Smooth muscle cell (in vitro differentiated cells): Measurements from ENCODE around the gene PRKAA2. TPM values are rescaled to one million over a fixed set of nuclear protein-coding genes. Genes with fewer than 3 reads are reported as not detected.
A peak's percentile ranks its signal among the peaks of the same experiment; 100 is the strongest.

Experiments used
- DNase-seq: peaks from one replicate; lab custom pipeline; 2025; ENCODE audit not compliant: unreplicated experiment; lab: John Stamatoyannopoulos, UW
- H2AFZ ChIP-seq: fragments of 200-600 bp; sonication (generic); 2 replicates; pipeline ENCODE4 v1.6.0; 2016; ENCODE audit warnings: antibody characterized with exemption, low read depth, mild to moderate bottlenecking
- H3F3A ChIP-seq: fragments of 200-600 bp; sonication (generic); 2 replicates; pipeline ENCODE4 v1.6.0; 2017; ENCODE audit warnings: antibody characterized with exemption, low read depth
- H3K27ac ChIP-seq: fragments of 200-600 bp; sonication (generic); 2 replicates; pipeline ENCODE4 v1.5.1; 2016; ENCODE audit warnings: low read depth, mild to moderate bottlenecking
- H3K27me3 ChIP-seq: fragments of 200-600 bp; sonication (generic); 2 replicates; pipeline ENCODE4 v1.6.1; 2016; ENCODE audit warnings: low read depth, mild to moderate bottlenecking
- H3K36me3 ChIP-seq: fragments of 200-600 bp; sonication (generic); 2 replicates; pipeline ENCODE4 v1.5.1; 2016; ENCODE audit warnings: low read depth
- H3K4me1 ChIP-seq: fragments of 200-600 bp; sonication (generic); 2 replicates; pipeline ENCODE4 v1.5.1; 2016; ENCODE audit warnings: low read depth
- H3K4me2 ChIP-seq: fragments of 200-600 bp; sonication (generic); 2 replicates; pipeline ENCODE4 v1.6.0; 2016; ENCODE audit warnings: mild to moderate bottlenecking
- H3K4me3 ChIP-seq: fragments of 200-600 bp; sonication (generic); 2 replicates; pipeline ENCODE4 v1.5.1; 2016; ENCODE audit warnings: mild to moderate bottlenecking
- H3K79me2 ChIP-seq: fragments of 200-600 bp; sonication (generic); 2 replicates; pipeline ENCODE4 v1.6.0; 2016; ENCODE audit warnings: low read depth, mild to moderate bottlenecking
- H3K9ac ChIP-seq: fragments of 200-600 bp; sonication (generic); 2 replicates; pipeline ENCODE4 v1.6.0; 2016; ENCODE audit warnings: low read depth
- H3K9me3 ChIP-seq: fragments of 200-600 bp; sonication (generic); replicated peaks from 2 replicates; pipeline ENCODE4 v1.5.1; 2016; ENCODE audit warnings: low read depth
- H4K20me1 ChIP-seq: fragments of 200-600 bp; sonication (generic); 2 replicates; pipeline ENCODE4 v1.6.0; 2016; ENCODE audit warnings: low read depth
- CTCF ChIP-seq: fragments of 200-600 bp; sonication (generic); IDR thresholded peaks from 2 replicates; pipeline ENCODE4 v1.5.1; 2017; ENCODE audit warnings: borderline replicate concordance, mild to moderate bottlenecking, antibody characterized with exemption; ENCODE audit not compliant: insufficient read depth, poor library complexity, severe bottlenecking
- WGBS: methylation state at CpG from one replicate; pipeline ENCODE4 v1.1.7; 2016; ENCODE audit warnings: low lambda C conversion rate; 5-methylcytosine and 5-hydroxymethylcytosine counted together
- polyA plus RNA-seq: library from polyadenylated mRNA; unstranded; fragments of >200 nt; fragmentation: Nextera tagmentation; extraction: Ambion mirVana; gene quantifications from 2 replicates; pipeline ENCODE4 v1.2.1, GENCODE V29; 2016
- total RNA-seq: library from RNA; depleted of rRNA; stranded (reverse); fragments of >200 nt; gene quantifications from 2 replicates; pipeline ENCODE4 v1.2.3, GENCODE V29; 2014

Gene PRKAA2
- total and polyA plus RNA-seq, 2 experiments from 2014 or later: 0.17 to 1.3 TPM

GRCh38 chr1:56639211-56639610 lies 5.9 kb upstream of the PRKAA2 start:
- H3K4me2 ChIP-seq: no peak overlapping the region
- 40% methylated on average over 2 of the region's 2 CpGs for WGBS

DNA sequence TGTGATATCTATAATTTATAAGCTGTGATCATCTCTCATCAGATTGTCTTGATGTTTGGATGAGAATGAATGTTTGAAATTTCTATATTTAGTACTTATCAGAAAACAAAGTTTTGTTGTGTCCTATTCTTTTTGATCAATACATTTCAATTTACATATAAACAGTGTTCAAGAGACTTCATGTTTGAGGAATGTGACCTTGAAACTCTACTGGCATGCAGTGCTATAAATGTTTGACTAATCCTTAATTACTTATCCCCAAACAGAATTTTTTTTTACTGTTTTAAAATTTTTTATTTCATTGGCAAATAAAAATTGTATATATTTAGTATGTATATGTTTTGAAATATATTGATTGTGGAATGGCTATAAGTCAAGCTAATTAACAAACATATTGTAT lies 1.5 kb upstream of the PRKAA2 start:
- peak overlapping the region; percentile 95 for H3K4me2 ChIP-seq
- no peaks in the 10 kb centered on the region for H3K9me3 ChIP-seq
- no peaks in the 10 kb centered on the region for H4K20me1 ChIP-seq
- no peak for TF ChIP-seq CTCF
- H3K27me3 ChIP-seq: peaks cover 45% of the 10 kb centered on the region
- H3F3A ChIP-seq: no peaks in the 10 kb centered on the region
- no peaks in the 10 kb centered on the region for H3K79me2 ChIP-seq
- H3K9ac ChIP-seq: no peak overlapping the region
- DNase-seq: no peak
- no peak overlapping the region for H2AFZ ChIP-seq
- no peaks in the 10 kb centered on the region for H3K36me3 ChIP-seq
- peaks cover 4% of the 10 kb centered on the region for H3K4me1 ChIP-seq
- peak overlapping the region; percentile 68 for H3K4me3 ChIP-seq
- H3K27ac ChIP-seq: no peak overlapping the region

More at GRCh38 chr1:56639211-56639610, 5.9 kb upstream of the PRKAA2 start:
- Histone ChIP-seq H3K4me3 (no peak overlapping the region), H3K36me3 (no peaks in the 10 kb centered on the region), H3K9me3 (no peaks in the 10 kb centered on the region), H3K27ac (no peak overlapping the region), H2AFZ (no peak overlapping the region), H4K20me1 (no peaks in the 10 kb centered on the region), H3K27me3 (peaks cover 23% of the 10 kb centered on the region), H3F3A (no peaks in the 10 kb centered on the region), H3K4me1 (peaks cover 1% of the 10 kb centered on the region), H3K79me2 (no peaks in the 10 kb centered on the region), H3K9ac (no peak overlapping the region)
- DNase-seq: no peak
- no peak for TF ChIP-seq CTCF

GRCh38 chr1:56644064-56644918 lies 823 bp upstream of the PRKAA2 start:
- Histone ChIP-seq H3K36me3 (no peaks in the 10 kb centered on the region), H2AFZ (peak overlapping the region; percentile 90), H3K9me3 (no peaks in the 10 kb centered on the region), H3K27ac (no peak overlapping the region), H3K4me3 (peak overlapping the region; percentile 68), H3K4me1 (peaks cover 4% of the 10 kb centered on the region), H3F3A (no peaks in the 10 kb centered on the region), H3K9ac (no peak overlapping the region), H4K20me1 (no peaks in the 10 kb centered on the region), H3K27me3 (peaks cover 45% of the 10 kb centered on the region), H3K79me2 (no peaks in the 10 kb centered on the region), H3K4me2 (peak overlapping the region; percentile 95)
- DNase-seq: no peak
- 23% methylated on average over 21 of the region's 23 CpGs for WGBS
- TF ChIP-seq CTCF: no peak
